Ovary (tissue), 3 donors: ENCODE measurements around the gene CFP.

Experiments used
- EP300 ChIP-seq: sonication (generic); formaldehyde crosslinking; IDR thresholded peaks from one replicate; pipeline ENCODE4 v1.6.1; 2017; ENCODE audit warnings: antibody characterized with exemption
- POLR2A ChIP-seq: fragments of 450-650 bp; IDR thresholded peaks from one replicate; pipeline ENCODE4 v1.6.1; 2017; ENCODE audit warnings: antibody characterized with exemption, mild to moderate bottlenecking, moderate library complexity
- TF ChIP-seq, protein P1 (sequence below), 3 donors: fragments of 450-650 bp in 2 of 3; fragments of 200-600 bp in 1 of 3; IDR thresholded peaks; one replicate each; pipeline versions ENCODE4 v1.5.1 to v1.8.0; 2016 to 2022; ENCODE audit warnings: antibody characterized with exemption in 3 of 3, mild to moderate bottlenecking in 1 of 3
- donor health status: DM: no; HTN: no; CAD: no.

DNA sequence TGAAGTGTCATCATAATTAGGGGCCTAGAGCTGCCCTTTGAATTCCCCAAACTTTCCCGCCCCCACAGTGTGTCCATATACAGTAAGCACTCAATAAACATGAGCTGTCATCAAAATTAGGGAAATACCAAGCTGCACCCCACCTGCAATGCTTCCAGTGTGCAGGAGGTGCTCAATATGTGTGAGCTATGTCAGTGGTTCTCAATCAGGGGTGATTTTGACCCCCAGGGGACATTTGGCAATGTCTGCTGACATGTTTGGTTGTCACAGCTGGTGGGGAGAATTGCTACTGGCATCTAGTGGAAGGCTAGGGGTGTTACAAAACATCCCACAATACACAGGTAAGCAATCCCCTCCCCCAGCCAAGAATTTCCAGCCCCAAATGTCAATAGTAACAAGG, 748 bp downstream of the CFP start:
- TF ChIP-seq, protein P1, sequence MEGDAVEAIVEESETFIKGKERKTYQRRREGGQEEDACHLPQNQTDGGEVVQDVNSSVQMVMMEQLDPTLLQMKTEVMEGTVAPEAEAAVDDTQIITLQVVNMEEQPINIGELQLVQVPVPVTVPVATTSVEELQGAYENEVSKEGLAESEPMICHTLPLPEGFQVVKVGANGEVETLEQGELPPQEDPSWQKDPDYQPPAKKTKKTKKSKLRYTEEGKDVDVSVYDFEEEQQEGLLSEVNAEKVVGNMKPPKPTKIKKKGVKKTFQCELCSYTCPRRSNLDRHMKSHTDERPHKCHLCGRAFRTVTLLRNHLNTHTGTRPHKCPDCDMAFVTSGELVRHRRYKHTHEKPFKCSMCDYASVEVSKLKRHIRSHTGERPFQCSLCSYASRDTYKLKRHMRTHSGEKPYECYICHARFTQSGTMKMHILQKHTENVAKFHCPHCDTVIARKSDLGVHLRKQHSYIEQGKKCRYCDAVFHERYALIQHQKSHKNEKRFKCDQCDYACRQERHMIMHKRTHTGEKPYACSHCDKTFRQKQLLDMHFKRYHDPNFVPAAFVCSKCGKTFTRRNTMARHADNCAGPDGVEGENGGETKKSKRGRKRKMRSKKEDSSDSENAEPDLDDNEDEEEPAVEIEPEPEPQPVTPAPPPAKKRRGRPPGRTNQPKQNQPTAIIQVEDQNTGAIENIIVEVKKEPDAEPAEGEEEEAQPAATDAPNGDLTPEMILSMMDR (IDR thresholded peaks at IDR 0.05), result no peak
- no peak for TF ChIP-seq EP300
- TF ChIP-seq POLR2A, result no peak
